Spleen (tissue), 11 donors: Measurements from ENCODE around the gene GAD1. TPM values are rescaled to one million over a fixed set of nuclear protein-coding genes. Genes with fewer than 3 reads are reported as not detected.

Experiments
- DNase-seq: peaks from one replicate; pipeline ENCODE4 v3.0.0-alpha.2; 2020
- H3K27ac ChIP-seq, 8 donors: fragments of 200-600 bp; sonication (generic) in 7 of 8; 1 replicate in 4 of 8; 2 replicates in 4 of 8; pipeline versions ENCODE4 v1.5.0 to v1.8.0; 2016 to 2021; ENCODE audit warnings: inconsistent platforms in 4 of 8, mild to moderate bottlenecking in 4 of 8, moderate library complexity in 1 of 8
- H3K27me3 ChIP-seq, 7 donors: fragments of 200-600 bp; sonication (generic) in 6 of 7; replicated peaks in 1 of 7; 1 replicate in 4 of 7; 2 replicates in 3 of 7; pipeline versions ENCODE4 v1.5.0 to v1.8.0; 2016 to 2021; ENCODE audit warnings: inconsistent platforms in 3 of 7, mild to moderate bottlenecking in 1 of 7
- H3K36me3 ChIP-seq, 6 donors: fragments of 200-600 bp; sonication (generic) in 5 of 6; 1 replicate in 4 of 6; 2 replicates in 2 of 6; pipeline versions ENCODE4 v1.5.0 to v1.8.0; 2016 to 2021; ENCODE audit warnings: inconsistent platforms in 2 of 6
- H3K4me1 ChIP-seq, 6 donors: fragments of 200-600 bp; sonication (generic) in 5 of 6; 1 replicate in 3 of 6; 2 replicates in 3 of 6; pipeline versions ENCODE4 v1.5.0 to v1.8.0; 2016 to 2021; ENCODE audit warnings: inconsistent platforms in 3 of 6
- H3K4me3 ChIP-seq, 8 donors: fragments of 200-600 bp; sonication (generic) in 7 of 8; 1 replicate in 4 of 8; 2 replicates in 4 of 8; pipeline versions ENCODE4 v1.5.0 to v1.8.0; 2016 to 2021; ENCODE audit warnings: inconsistent platforms in 4 of 8, mild to moderate bottlenecking in 4 of 8, moderate library complexity in 2 of 8
- H3K9me3 ChIP-seq, 8 donors: fragments of 200-600 bp; sonication (generic) in 7 of 8; 1 replicate in 4 of 8; 2 replicates in 4 of 8; pipeline versions ENCODE4 v1.5.0 to v1.8.0; 2016 to 2021; ENCODE audit warnings: inconsistent platforms in 4 of 8
- CTCF ChIP-seq, 11 experiments: fragments of 200-600 bp in 7 of 11; fragments of 450-650 bp in 4 of 11; sonication (generic) in 4 of 11; IDR thresholded peaks in 8 of 11; conservative IDR thresholded peaks in 3 of 11; 1 replicate in 7 of 11; 2 replicates in 4 of 11; pipeline versions ENCODE4 v1.4.0 to v1.8.0; 2016 to 2021; ENCODE audit warnings: antibody characterized with exemption in 11 of 11, inconsistent platforms in 4 of 11, mild to moderate bottlenecking in 1 of 11
- POLR2A ChIP-seq, 3 donors: fragments of 450-650 bp; IDR thresholded peaks; one replicate each; pipeline ENCODE4 v1.5.1; 2017; ENCODE audit warnings: antibody characterized with exemption in 3 of 3, mild to moderate bottlenecking in 1 of 3
- POLR2AphosphoS5 ChIP-seq, 3 donors: sonication (generic); formaldehyde crosslinking; IDR thresholded peaks; one replicate each; pipeline ENCODE4 v1.5.1; 2017; ENCODE audit warnings: antibody characterized with exemption in 3 of 3
- WGBS, 5 donors: extraction: QIAGEN DNeasy Blood & Tissue Kit in 3 of 5; methylation state at CpG; one replicate each; pipeline versions ENCODE4 v1.1.5 to v1.1.7; 2013 to 2018; 5-methylcytosine and 5-hydroxymethylcytosine counted together
- intact Hi-C: fragments of 100-400 bp; cut with DNase I; formaldehyde crosslinking; loops from one replicate; pipeline ENCODE4 v1.15.0; 2023; ENCODE audit warnings: low total_unique reads
- polyA plus RNA-seq, 3 donors: library from polyadenylated mRNA; stranded (reverse); fragments of 200-250 nt; gene quantifications; one replicate each; pipeline ENCODE4 v1.2.1, GENCODE V29; 2013
- total RNA-seq, 7 donors: library from RNA; depleted of rRNA in 3 of 7; stranded (reverse); fragments of >200 nt in 3 of 7; fragmentation: NEBNext Ultra II Directional in 4 of 7; extraction: Animal tissue kit (Norgen Biotek cat#: 25700) in 4 of 7; gene quantifications; one replicate each; pipeline versions ENCODE4 v1.1.0 to v1.2.1, GENCODE V29; 2016 to 2021
- donor health status: healthy with polysubstance abuse.
- donor health status: DM: no; HTN: no; CAD: no; lungs with moderate emphysema.
- donor health status: DM: no; HTN: no; CAD: no.
- donor health status: Bipolar disorder and iron deficiency.
- donor health status: healthy.
- donor health status: DM: no; HTN: no; CAD: no.
- donor health status: DM: yes; HTN: yes; CAD: no.

GAD1 gene
- total and polyA plus RNA-seq, 10 donors, result 0.08 to 1.4 (median 0.16) TPM; not detected in 3

GRCh38 chr2:170823088-170823897 lies 6.6 kb downstream of the GAD1 start:
- DNase-seq, result peak; percentile 76
- peaks cover 23 to 100% (median 75%) of the 10 kb centered on the region in 7 donors for H3K27me3 ChIP-seq
- intact Hi-C loops, result no loop called here
- 2 to 10% (median 4%) methylated on average over 37 to 61 of the region's 61 CpGs for WGBS, 5 donors
- H3K9me3 ChIP-seq, result no peaks in the 10 kb centered on the region
- TF ChIP-seq CTCF (IDR thresholded peaks at IDR 0.05 in 8 of 11, conservative IDR thresholded peaks at IDR 0.05 in 3 of 11) (no peak), POLR2A (IDR thresholded peaks at IDR 0.05) (no peak), POLR2AphosphoS5 (IDR thresholded peaks at IDR 0.05) (no peak)
- H3K36me3 ChIP-seq, result no peaks in the 10 kb centered on the region
- H3K4me1 ChIP-seq, result peaks cover 33 to 58% (median 52%) of the 10 kb centered on the region in 6 donors
- peak overlapping the region in 7 of 8 donors; percentile 9 to 67 (median 26) for H3K4me3 ChIP-seq
- H3K27ac ChIP-seq, result no peak overlapping the region

GRCh38 chr2:170823898-170824215 lies 7.2 kb downstream of the GAD1 start:
- TF ChIP-seq POLR2AphosphoS5 (IDR thresholded peaks at IDR 0.05), result no peak
- no peak for TF ChIP-seq POLR2A (IDR thresholded peaks at IDR 0.05)
- no peak for TF ChIP-seq CTCF (IDR thresholded peaks at IDR 0.05 in 8 of 11, conservative IDR thresholded peaks at IDR 0.05 in 3 of 11)
- H3K27ac ChIP-seq, result no peak overlapping the region
- 9 to 12% (median 10%) methylated on average over 11 of the region's 11 CpGs for WGBS, 5 donors
- no peak for DNase-seq
- no peaks in the 10 kb centered on the region for H3K9me3 ChIP-seq
- H3K27me3 ChIP-seq, result peaks cover 17 to 100% (median 69%) of the 10 kb centered on the region in 7 donors
- H3K4me3 ChIP-seq, result peak overlapping the region in 5 of 8 donors; percentile 23 to 67 (median 26)
- peaks cover 28 to 52% (median 46%) of the 10 kb centered on the region in 6 donors for H3K4me1 ChIP-seq
- intact Hi-C loops, result no loop called here
- H3K36me3 ChIP-seq, result no peaks in the 10 kb centered on the region

GRCh38 chr2:170824526-170825015 lies 7.9 kb downstream of the GAD1 start:
- Histone ChIP-seq H3K4me3 (no peak overlapping the region), H3K27me3 (peaks cover 14 to 100% (median 62%) of the 10 kb centered on the region in 7 donors), H3K4me1 (peaks cover 28 to 45% (median 42%) of the 10 kb centered on the region in 6 donors), H3K36me3 (no peaks in the 10 kb centered on the region), H3K27ac (no peak overlapping the region), H3K9me3 (no peaks in the 10 kb centered on the region)
- DNase-seq, result no peak
- TF ChIP-seq POLR2A (IDR thresholded peaks at IDR 0.05) (no peak), CTCF (IDR thresholded peaks at IDR 0.05 in 8 of 11, conservative IDR thresholded peaks at IDR 0.05 in 3 of 11) (no peak), POLR2AphosphoS5 (IDR thresholded peaks at IDR 0.05) (no peak)
- 54 to 60% (median 57%) methylated on average over 2 of the region's 2 CpGs for WGBS, 5 donors
- intact Hi-C loops, result no loop called here

GRCh38 chr2:170827841-170828532 lies 11.3 kb downstream of the GAD1 start:
- TF ChIP-seq POLR2A (IDR thresholded peaks at IDR 0.05), result no peak
- no peak for TF ChIP-seq POLR2AphosphoS5 (IDR thresholded peaks at IDR 0.05)
- no peak for TF ChIP-seq CTCF (IDR thresholded peaks at IDR 0.05 in 8 of 11, conservative IDR thresholded peaks at IDR 0.05 in 3 of 11)
- WGBS, 5 donors, result 74 to 94% (median 81%) methylated on average over 6 of the region's 6 CpGs
- Histone ChIP-seq H3K9me3 (no peaks in the 10 kb centered on the region), H3K4me3 (no peak overlapping the region), H3K27me3 (peaks cover 2 to 82% (median 31%) of the 10 kb centered on the region in 7 donors), H3K27ac (no peak overlapping the region), H3K36me3 (no peaks in the 10 kb centered on the region), H3K4me1 (peaks cover 0 to 11% (median 8%) of the 10 kb centered on the region in 6 donors)
- no peak for DNase-seq
- intact Hi-C loops, result no loop called here
